Prostate gland (tissue), 2 donors: ENCODE data around the gene BMX.

Source experiments
- CTCF ChIP-seq, 4 experiments: fragments of 200-600 bp in 2 of 4; fragments of 450-650 bp in 2 of 4; sonication (generic) in 2 of 4; IDR thresholded peaks; 1 replicate in 3 of 4; 2 replicates in 1 of 4; pipeline ENCODE4 v1.5.1; 2016 to 2019; ENCODE audit warnings: antibody characterized with exemption in 4 of 4, mild to moderate bottlenecking in 2 of 4, moderate library complexity in 2 of 4
- POLR2A ChIP-seq: fragments of 450-650 bp; IDR thresholded peaks from one replicate; pipeline ENCODE4 v1.6.1; 2016; ENCODE audit warnings: antibody characterized with exemption, mild to moderate bottlenecking

- no peak for TF ChIP-seq POLR2A
- peak in 3 of 4 experiments; percentile 40 to 73 (median 66) for TF ChIP-seq CTCF (IDR thresholded peaks at IDR 0.05)
Measured at GRCh38 chrX:15564981-15565579, 64.5 kb downstream of the BMX start.
